Skeletal muscle tissue (tissue), 4 donors: ENCODE measurements around the gene WNT7B. TPM values are rescaled to one million over a fixed set of nuclear protein-coding genes. Genes with fewer than 3 reads are reported as not detected.

Source experiments
- H3K27ac ChIP-seq: one replicate; pipeline ENCODE4 v1.7.0; 2013; ENCODE audit warnings: mild to moderate bottlenecking, low read depth, low read length, inconsistent platforms
- H3K27me3 ChIP-seq, 3 donors: one replicate each; pipeline ENCODE4 v1.7.0; 2013; ENCODE audit warnings: low read length in 3 of 3; ENCODE audit not compliant: control insufficient read depth in 3 of 3, insufficient read depth in 3 of 3
- H3K36me3 ChIP-seq, 3 donors: one replicate each; pipeline ENCODE4 v1.7.0; 2013; ENCODE audit warnings: low read length in 3 of 3; ENCODE audit not compliant: control insufficient read depth in 3 of 3, insufficient read depth in 3 of 3
- H3K4me1 ChIP-seq, 3 donors: one replicate each; pipeline ENCODE4 v1.7.0; 2013; ENCODE audit warnings: low read length in 3 of 3, mild to moderate bottlenecking in 3 of 3; ENCODE audit not compliant: control insufficient read depth in 3 of 3, insufficient read depth in 3 of 3
- H3K4me3 ChIP-seq, 3 donors: one replicate each; pipeline ENCODE4 v1.7.0; 2013; ENCODE audit warnings: low read length in 3 of 3
- H3K9ac ChIP-seq, 3 donors: one replicate each; pipeline ENCODE4 v1.7.0; 2013; ENCODE audit warnings: low read length in 3 of 3, mild to moderate bottlenecking in 3 of 3, moderate library complexity in 2 of 3, low read depth in 1 of 3
- H3K9me3 ChIP-seq, 3 donors: one replicate each; pipeline ENCODE4 v1.7.0; 2013; ENCODE audit warnings: low read length in 3 of 3; ENCODE audit not compliant: control insufficient read depth in 3 of 3
- total RNA-seq: library from RNA; depleted of rRNA; stranded (reverse); fragments of >200 nt; gene quantifications from one replicate; pipeline ENCODE4 v1.2.3, GENCODE V29; 2014
- donor health status: Osteomylitis.

The WNT7B gene
- total RNA-seq, 1 donor from 2014 or later = not detected

GRCh38 chr22:45872659-45873263 is 104.2 kb downstream of the WNT7B start:
- Histone ChIP-seq H3K27ac (no peak overlapping the region), H3K27me3 (peaks cover 18 to 47% (median 38%) of the 10 kb centered on the region in 3 donors), H3K9ac (no peak overlapping the region), H3K36me3 (no peaks in the 10 kb centered on the region), H3K4me1 (no peaks in the 10 kb centered on the region), H3K4me3 (no peak overlapping the region), H3K9me3 (peaks cover 0 to 3% (median 0%) of the 10 kb centered on the region in 3 donors)

GRCh38 chr22:45871721-45872120 is 105.2 kb downstream of the WNT7B start:
- H3K4me1 ChIP-seq = peaks cover 3 to 9% (median 9%) of the 10 kb centered on the region in 3 donors
- no peak overlapping the region for H3K9ac ChIP-seq
- H3K36me3 ChIP-seq = no peaks in the 10 kb centered on the region
- peaks cover 17 to 48% (median 45%) of the 10 kb centered on the region in 3 donors for H3K27me3 ChIP-seq
- H3K9me3 ChIP-seq = peaks cover 0 to 3% (median 0%) of the 10 kb centered on the region in 3 donors
- H3K27ac ChIP-seq = no peak overlapping the region
- H3K4me3 ChIP-seq = no peak overlapping the region

Other genes starting within 250 kb of the WNT7B start
- gene PPARA, start 173.4 kb upstream of the WNT7B start, total RNA-seq = 18.8 TPM